NCI-H446 treated with DMSO at 0.1 percent for 48 hours (cell line): ENCODE measurements around the gene ZNF700.
"Not testable (repeated sequence)": the region's sequence is repeated elsewhere in the genome, so short reads cannot be mapped to it uniquely, and the experiment has no call there.

Source experiments
- DNase-seq: peaks from one replicate; lab custom pipeline; 2025; lab: John Stamatoyannopoulos, UW

ZNF700 gene

GRCh38 chr19:11941361-11941887 lies 16.5 kb downstream of the ZNF700 start:
- DNase-seq = not testable (repeated sequence)

- DNase-seq = no peak
Observed at GRCh38 chr19:11942008-11942842, 17.3 kb downstream of the ZNF700 start.

GRCh38 chr19:11942843-11943108 lies 17.9 kb downstream of the ZNF700 start:
- DNase-seq = no peak

GRCh38 chr19:11944656-11945055 lies 19.7 kb downstream of the ZNF700 start:
- DNase-seq = no peak

GRCh38 chr19:11948646-11949045 lies 23.7 kb downstream of the ZNF700 start:
- no peak for DNase-seq

- no peak for DNase-seq
Observed at GRCh38 chr19:11949201-11949600, 24.3 kb downstream of the ZNF700 start.

GRCh38 chr19:11949614-11950080 lies 24.7 kb downstream of the ZNF700 start:
- not testable (repeated sequence) for DNase-seq

- DNase-seq = no peak
Observed at GRCh38 chr19:11950312-11950711, 25.4 kb downstream of the ZNF700 start.

- peak; percentile 2 for DNase-seq
Observed at GRCh38 chr19:11963566-11964355, 38.9 kb downstream of the ZNF700 start.

- no peak for DNase-seq
Observed at GRCh38 chr19:11964496-11964857, 39.6 kb downstream of the ZNF700 start.

- no peak for DNase-seq
Observed at GRCh38 chr19:11964858-11965645, 40.1 kb downstream of the ZNF700 start, which contains the start of gene ZNF763. Gene ZNF763, plus strand, starts transcription at chr19:11965040. Its CDS starts 169 bp downstream, at chr19:11965209.

GRCh38 chr19:11970174-11970573 lies 45.3 kb downstream of the ZNF700 start:
- DNase-seq = no peak

GRCh38 chr19:11971041-11971440 lies 46.1 kb downstream of the ZNF700 start:
- no peak for DNase-seq

- DNase-seq = no peak
Observed at GRCh38 chr19:11973019-11973810, 48.3 kb downstream of the ZNF700 start.

- DNase-seq = no peak
Observed at GRCh38 chr19:11978492-11979100, 53.7 kb downstream of the ZNF700 start.

- DNase-seq = no peak
Observed at GRCh38 chr19:11979527-11979926, 54.6 kb downstream of the ZNF700 start.

- DNase-seq = no peak
Observed at GRCh38 chr19:11982526-11982925, 57.6 kb downstream of the ZNF700 start.

- DNase-seq = no peak
Observed at GRCh38 chr19:11984986-11985385, 60.1 kb downstream of the ZNF700 start.

- DNase-seq = no peak
Observed at GRCh38 chr19:11986754-11987153, 61.8 kb downstream of the ZNF700 start.

- peak; percentile 81 for DNase-seq
Observed at GRCh38 chr19:11987405-11988281, 62.7 kb downstream of the ZNF700 start.
